Measurements from ENCODE around the gene TBX21.
A peak's percentile ranks its signal among the peaks of the same experiment; 100 is the strongest.

The TBX21 gene

DNA sequence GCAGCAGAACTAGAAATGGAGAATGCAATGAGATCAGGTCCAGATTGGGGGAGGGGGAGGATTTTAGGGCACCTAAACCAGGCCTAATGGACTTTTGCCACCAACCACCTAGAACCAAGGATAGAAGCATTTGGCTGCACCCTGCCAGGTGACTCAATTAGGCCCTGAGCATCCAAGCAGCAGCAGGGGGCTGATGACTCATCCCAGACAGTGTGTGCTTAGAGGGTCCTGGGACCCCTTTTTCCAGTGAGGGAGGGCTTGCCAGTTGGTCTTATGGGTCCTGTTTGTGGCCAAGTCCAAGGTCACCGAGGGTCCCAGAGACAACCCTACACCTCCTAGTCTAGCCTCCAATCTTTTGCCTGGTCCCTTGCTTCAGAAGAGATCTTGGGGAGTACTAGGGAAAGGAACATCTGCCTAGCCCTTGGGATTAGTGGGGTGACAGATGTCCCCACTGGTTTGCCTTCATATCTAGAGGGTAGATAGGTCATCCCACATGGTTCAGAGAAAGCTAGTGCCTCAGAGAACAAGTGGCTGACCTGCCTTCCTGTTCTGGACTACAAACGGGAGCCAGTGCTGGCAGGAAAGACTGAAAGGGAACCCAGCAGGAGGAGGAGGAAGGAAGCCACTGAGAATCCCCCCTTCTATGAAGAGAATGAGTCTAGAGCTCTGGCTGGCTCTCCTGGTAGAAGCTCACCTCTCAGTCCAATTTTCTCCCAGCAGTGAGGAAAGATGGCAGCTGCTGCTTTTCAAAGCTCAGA lies 40.7 kb upstream of the TBX21 start:
- Histone ChIP-seq H3K9me3 (ENCODE audit: control insufficient read depth, insufficient read depth, low read depth, low read length) (no peaks in the 10 kb centered on the region), H3K4me1 (ENCODE audit: control insufficient read depth, insufficient read depth, low read length) (peaks cover 12% of the 10 kb centered on the region), H3K4me3 (ENCODE audit: low read depth, low read length) (no peak overlapping the region), H3K27ac (ENCODE audit: extremely low read depth, low read depth, low read length) (0 out of 2 replicates have a peak overlapping the region, but pooled peaks have one; percentile 24), H3K36me3 (ENCODE audit: control insufficient read depth in 2 of 2, insufficient read depth in 1 of 2, low read length in 2 of 2) (peaks cover 0 to 12% of the 10 kb centered on the region in 2 experiments; a peak in 2 of 3 replicates)
- CTCF ChIA-PET, result interaction anchor here (0.6 to 2.1 kb wide), 5 partner anchors 16 to 200 kb away, joined by 3 to 8 read pairs (median 4); no protein-coding TSS in a partner anchor
- TF ChIP-seq ZNF600 (tag by site-specific recombination; IDR thresholded peaks at IDR 0.05) (peak; percentile 82), ZNF335 (tag by site-specific recombination; conservative IDR thresholded peaks at IDR 0.05) (no peak)
- POLR2A ChIA-PET, result interaction anchor here (0.8 to 3.5 kb wide), 6 partner anchors 8 to 43 kb away, joined by 3 to 18 read pairs (median 4); partner anchors contain the start of genes KPNB1 and TBX21

DNA sequence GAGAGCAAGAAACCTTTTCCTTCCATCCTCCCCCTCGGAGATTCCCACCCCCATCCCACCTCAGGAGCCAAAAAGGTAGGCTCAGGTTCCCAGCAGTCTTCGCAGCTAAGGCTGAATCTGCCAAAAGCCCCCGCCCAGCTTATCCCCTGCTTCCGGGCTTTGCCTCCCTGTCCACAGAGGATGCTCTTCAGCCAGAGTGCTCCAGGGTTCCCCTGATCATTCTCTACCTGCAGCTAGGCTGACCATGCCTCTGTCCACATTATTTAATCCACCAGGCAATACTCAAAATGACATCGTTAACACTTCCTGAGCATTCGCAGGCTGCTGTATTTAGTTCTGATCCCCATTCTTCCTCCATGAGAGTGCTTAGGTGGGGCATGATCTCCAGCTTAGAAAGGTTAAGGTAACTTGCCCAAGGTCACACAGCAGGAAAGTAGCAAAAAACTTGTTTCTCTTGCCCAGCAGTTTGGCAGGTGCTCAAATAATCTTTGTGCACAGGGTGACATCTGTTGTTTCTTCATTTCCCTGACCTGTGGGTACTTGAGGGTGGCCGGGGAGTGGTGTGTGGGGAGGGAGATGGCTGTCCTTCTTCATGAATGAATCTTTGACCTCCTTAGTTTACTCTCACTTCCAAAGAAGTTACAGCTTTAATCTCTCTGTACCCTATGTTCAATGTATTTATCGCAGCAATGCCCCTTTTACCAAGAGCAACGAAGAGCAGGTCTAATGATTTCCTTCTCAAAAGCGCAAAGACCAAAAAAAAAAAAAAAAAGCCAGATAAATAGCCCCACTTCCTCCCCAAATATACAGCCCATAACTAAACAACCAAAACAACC lies 39.9 kb upstream of the TBX21 start:
- ChIA-PET CTCF (interaction anchor here (0.9 to 2.1 kb wide), 4 partner anchors 17 to 29 kb away, joined by 3 to 8 read pairs (median 4); no protein-coding TSS in a partner anchor), POLR2A (interaction anchor here (0.7 to 3.5 kb wide), 10 partner anchors 9 to 376 kb away, joined by 3 to 18 read pairs (median 4); partner anchors contain the start of genes KPNB1, OSBPL7 and TBX21)
- Histone ChIP-seq H3K27ac (ENCODE audit: extremely low read depth, low read depth, low read length) (peak overlapping the region; percentile 74), H3K4me1 (ENCODE audit: control insufficient read depth, insufficient read depth, low read length) (peaks cover 12% of the 10 kb centered on the region), H3K9me3 (ENCODE audit: control insufficient read depth, insufficient read depth, low read depth, low read length) (no peaks in the 10 kb centered on the region), H3K36me3 (ENCODE audit: control insufficient read depth in 2 of 2, insufficient read depth in 1 of 2, low read length in 2 of 2) (peaks cover 5 to 15% of the 10 kb centered on the region in 2 experiments; a peak in 2 of 3 replicates), H3K4me3 (ENCODE audit: low read depth, low read length) (peak overlapping the region; percentile 65)
- TF ChIP-seq, protein P1, sequence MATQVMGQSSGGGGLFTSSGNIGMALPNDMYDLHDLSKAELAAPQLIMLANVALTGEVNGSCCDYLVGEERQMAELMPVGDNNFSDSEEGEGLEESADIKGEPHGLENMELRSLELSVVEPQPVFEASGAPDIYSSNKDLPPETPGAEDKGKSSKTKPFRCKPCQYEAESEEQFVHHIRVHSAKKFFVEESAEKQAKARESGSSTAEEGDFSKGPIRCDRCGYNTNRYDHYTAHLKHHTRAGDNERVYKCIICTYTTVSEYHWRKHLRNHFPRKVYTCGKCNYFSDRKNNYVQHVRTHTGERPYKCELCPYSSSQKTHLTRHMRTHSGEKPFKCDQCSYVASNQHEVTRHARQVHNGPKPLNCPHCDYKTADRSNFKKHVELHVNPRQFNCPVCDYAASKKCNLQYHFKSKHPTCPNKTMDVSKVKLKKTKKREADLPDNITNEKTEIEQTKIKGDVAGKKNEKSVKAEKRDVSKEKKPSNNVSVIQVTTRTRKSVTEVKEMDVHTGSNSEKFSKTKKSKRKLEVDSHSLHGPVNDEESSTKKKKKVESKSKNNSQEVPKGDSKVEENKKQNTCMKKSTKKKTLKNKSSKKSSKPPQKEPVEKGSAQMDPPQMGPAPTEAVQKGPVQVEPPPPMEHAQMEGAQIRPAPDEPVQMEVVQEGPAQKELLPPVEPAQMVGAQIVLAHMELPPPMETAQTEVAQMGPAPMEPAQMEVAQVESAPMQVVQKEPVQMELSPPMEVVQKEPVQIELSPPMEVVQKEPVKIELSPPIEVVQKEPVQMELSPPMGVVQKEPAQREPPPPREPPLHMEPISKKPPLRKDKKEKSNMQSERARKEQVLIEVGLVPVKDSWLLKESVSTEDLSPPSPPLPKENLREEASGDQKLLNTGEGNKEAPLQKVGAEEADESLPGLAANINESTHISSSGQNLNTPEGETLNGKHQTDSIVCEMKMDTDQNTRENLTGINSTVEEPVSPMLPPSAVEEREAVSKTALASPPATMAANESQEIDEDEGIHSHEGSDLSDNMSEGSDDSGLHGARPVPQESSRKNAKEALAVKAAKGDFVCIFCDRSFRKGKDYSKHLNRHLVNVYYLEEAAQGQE (tag by site-specific recombination; IDR thresholded peaks at IDR 0.05), result no peak
- TF ChIP-seq ZNF629 (tag by site-specific recombination; IDR thresholded peaks at IDR 0.05) (no peak), ZNF777 (tag by site-specific recombination; IDR thresholded peaks at IDR 0.05; ENCODE audit: borderline replicate concordance) (no peak), TCF7L2 (IDR thresholded peaks at IDR 0.05; ENCODE audit: borderline replicate concordance, low read depth, low read length) (no peak), ZBTB20 (tag by site-specific recombination; IDR thresholded peaks at IDR 0.05) (peak; percentile 54), ZBTB8A (tag by site-specific recombination; IDR thresholded peaks at IDR 0.05) (peak; percentile 31; the same call in 1 of the 2 replicates), PRDM1 (tag by site-specific recombination; IDR thresholded peaks at IDR 0.05) (peak; percentile 22; the same call in 1 of the 2 replicates), EGR2 (tag by site-specific recombination; IDR thresholded peaks at IDR 0.05; ENCODE audit: low read depth) (peak; percentile 76), ZNF514 (tag by site-specific recombination; IDR thresholded peaks at IDR 0.05) (no peak), ZNF24 (tag by site-specific recombination; IDR thresholded peaks at IDR 0.05) (no peak), KLF8 (tag by site-specific recombination; IDR thresholded peaks at IDR 0.05) (0 out of 2 replicates have a peak, but pooled peaks have one; percentile 19), ZFP69B (tag by site-specific recombination; IDR thresholded peaks at IDR 0.05) (peak; percentile 43; the same call in 1 of the 2 replicates), ZIC2 (tag by site-specific recombination; IDR thresholded peaks at IDR 0.05) (peak; percentile 32), ZNF202 (tag by site-specific recombination; IDR thresholded peaks at IDR 0.05; ENCODE audit: borderline replicate concordance) (no peak), ZEB2 (tag by site-specific recombination; IDR thresholded peaks at IDR 0.05) (0 out of 2 replicates have a peak, but pooled peaks have one; percentile 25), ZNF768 (tag by site-specific recombination; IDR thresholded peaks at IDR 0.05) (no peak), ZSCAN23 (tag by site-specific recombination; IDR thresholded peaks at IDR 0.05) (no peak), TRIM28 (IDR thresholded peaks at IDR 0.05; ENCODE audit: borderline replicate concordance, low read length) (no peak), HOXA7 (CRISPR knock-in tag; IDR thresholded peaks at IDR 0.05; ENCODE audit: borderline replicate concordance) (no peak), ZNF660 (tag by site-specific recombination; IDR thresholded peaks at IDR 0.05) (no peak), ZNF791 (tag by site-specific recombination; IDR thresholded peaks at IDR 0.05) (no peak), GLI4 (tag by site-specific recombination; IDR thresholded peaks at IDR 0.05) (no peak), ZNF23 (tag by site-specific recombination; IDR thresholded peaks at IDR 0.05; ENCODE audit: borderline replicate concordance) (no peak)
- TF ChIP-seq, protein P2, sequence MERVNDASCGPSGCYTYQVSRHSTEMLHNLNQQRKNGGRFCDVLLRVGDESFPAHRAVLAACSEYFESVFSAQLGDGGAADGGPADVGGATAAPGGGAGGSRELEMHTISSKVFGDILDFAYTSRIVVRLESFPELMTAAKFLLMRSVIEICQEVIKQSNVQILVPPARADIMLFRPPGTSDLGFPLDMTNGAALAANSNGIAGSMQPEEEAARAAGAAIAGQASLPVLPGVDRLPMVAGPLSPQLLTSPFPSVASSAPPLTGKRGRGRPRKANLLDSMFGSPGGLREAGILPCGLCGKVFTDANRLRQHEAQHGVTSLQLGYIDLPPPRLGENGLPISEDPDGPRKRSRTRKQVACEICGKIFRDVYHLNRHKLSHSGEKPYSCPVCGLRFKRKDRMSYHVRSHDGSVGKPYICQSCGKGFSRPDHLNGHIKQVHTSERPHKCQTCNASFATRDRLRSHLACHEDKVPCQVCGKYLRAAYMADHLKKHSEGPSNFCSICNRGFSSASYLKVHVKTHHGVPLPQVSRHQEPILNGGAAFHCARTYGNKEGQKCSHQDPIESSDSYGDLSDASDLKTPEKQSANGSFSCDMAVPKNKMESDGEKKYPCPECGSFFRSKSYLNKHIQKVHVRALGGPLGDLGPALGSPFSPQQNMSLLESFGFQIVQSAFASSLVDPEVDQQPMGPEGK (tag by site-specific recombination; IDR thresholded peaks at IDR 0.05), result peak; percentile 68
- TF ChIP-seq, protein P3, sequence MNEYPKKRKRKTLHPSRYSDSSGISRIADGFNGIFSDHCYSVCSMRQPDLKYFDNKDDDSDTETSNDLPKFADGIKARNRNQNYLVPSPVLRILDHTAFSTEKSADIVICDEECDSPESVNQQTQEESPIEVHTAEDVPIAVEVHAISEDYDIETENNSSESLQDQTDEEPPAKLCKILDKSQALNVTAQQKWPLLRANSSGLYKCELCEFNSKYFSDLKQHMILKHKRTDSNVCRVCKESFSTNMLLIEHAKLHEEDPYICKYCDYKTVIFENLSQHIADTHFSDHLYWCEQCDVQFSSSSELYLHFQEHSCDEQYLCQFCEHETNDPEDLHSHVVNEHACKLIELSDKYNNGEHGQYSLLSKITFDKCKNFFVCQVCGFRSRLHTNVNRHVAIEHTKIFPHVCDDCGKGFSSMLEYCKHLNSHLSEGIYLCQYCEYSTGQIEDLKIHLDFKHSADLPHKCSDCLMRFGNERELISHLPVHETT (tag by site-specific recombination; IDR thresholded peaks at IDR 0.05), result no peak

Measured in HEK293 (cell line).